AG04450 (cell line): ENCODE measurements around the gene ACYP2. TPM values are rescaled to one million over a fixed set of nuclear protein-coding genes. Genes with fewer than 3 reads are reported as not detected.

Experiments
- CTCF ChIA-PET: fragments of 300-600, 350-600 bp; formaldehyde crosslinking; extraction: SDS; loops from one replicate; lab custom pipeline; 2022; ENCODE audit warnings: antibody characterized with exemption, inconsistent platforms; lab: Charles Lee
- POLR2A ChIA-PET: fragments of 350-600 bp; formaldehyde crosslinking; extraction: SDS; loops from one replicate; lab custom pipeline; 2021; ENCODE audit warnings: antibody characterized with exemption, inconsistent platforms; lab: Yijun Ruan, JAX
- DNase-seq: peaks from one replicate; pipeline ENCODE4 v3.0.0-alpha.2; 2011; ENCODE audit warnings: low read depth, low spot score
- H3K27ac ChIP-seq: one replicate; pipeline ENCODE4 v1.5.1; 2012; ENCODE audit warnings: low read depth, low read length, control low read depth
- H3K27me3 ChIP-seq: one replicate; pipeline ENCODE4 v1.6.0; 2012; ENCODE audit warnings: low read length; ENCODE audit not compliant: control insufficient read depth, insufficient read depth
- H3K4me3 ChIP-seq: 2 replicates; pipeline ENCODE4 v1.5.1; 2011; ENCODE audit warnings: mild to moderate bottlenecking, low read depth, low read length, control low read depth
- H3K9me3 ChIP-seq: 2 replicates; pipeline ENCODE4 v1.5.1; 2012; ENCODE audit warnings: low read length; ENCODE audit not compliant: control insufficient read depth, insufficient read depth
- polyA plus RNA-seq: library from polyadenylated mRNA; depleted of rRNA; stranded (reverse); fragments of >200 nt; gene quantifications from 2 replicates; pipeline ENCODE4 v1.2.3, GENCODE V29; 2011
- TF ChIP-seq, protein P1 (sequence below): IDR thresholded peaks from 2 replicates; pipeline ENCODE4 v1.5.1; 2011; ENCODE audit warnings: low read depth, low read length, control low read depth, inconsistent platforms

The ACYP2 gene
- polyA plus RNA-seq, 1 experiment: 8.1 TPM

DNA sequence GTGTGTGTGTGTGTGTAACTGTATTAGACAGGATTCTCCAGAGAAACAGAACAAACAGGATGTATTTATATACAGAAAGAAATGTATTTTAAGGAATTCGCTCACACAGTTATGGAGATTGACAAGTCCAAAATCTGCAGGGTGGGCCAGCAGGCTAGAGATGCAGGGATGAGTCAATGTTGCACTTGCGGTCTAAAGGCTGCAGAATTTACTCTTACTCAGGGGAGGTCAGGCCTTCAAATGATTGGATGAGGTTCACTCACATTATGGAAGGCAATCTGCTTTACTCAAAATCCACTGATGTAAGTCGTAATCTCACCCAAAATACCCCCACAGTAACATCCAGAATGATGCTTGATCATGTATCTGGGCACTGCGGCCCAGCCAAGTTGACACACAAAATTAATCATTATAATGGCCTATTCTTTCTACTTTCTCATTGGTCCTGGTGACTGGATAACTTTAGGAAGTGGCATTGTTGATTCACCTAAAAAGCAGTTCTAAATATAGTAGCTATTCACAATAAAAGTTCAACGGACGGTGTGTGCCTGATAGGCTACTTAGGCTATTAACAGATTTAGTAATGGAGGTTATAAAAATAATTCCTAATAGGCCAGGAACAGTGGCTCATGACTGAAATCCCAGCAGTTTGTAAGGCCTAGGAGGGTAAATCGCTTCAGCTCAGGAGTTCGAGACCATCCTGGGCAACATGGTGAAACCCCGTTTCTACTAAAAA, 40.6 kb upstream of the ACYP2 start:
- H3K27me3 ChIP-seq: no peaks in the 10 kb centered on the region
- CTCF ChIA-PET: no interaction called here
- TF ChIP-seq, protein P1, sequence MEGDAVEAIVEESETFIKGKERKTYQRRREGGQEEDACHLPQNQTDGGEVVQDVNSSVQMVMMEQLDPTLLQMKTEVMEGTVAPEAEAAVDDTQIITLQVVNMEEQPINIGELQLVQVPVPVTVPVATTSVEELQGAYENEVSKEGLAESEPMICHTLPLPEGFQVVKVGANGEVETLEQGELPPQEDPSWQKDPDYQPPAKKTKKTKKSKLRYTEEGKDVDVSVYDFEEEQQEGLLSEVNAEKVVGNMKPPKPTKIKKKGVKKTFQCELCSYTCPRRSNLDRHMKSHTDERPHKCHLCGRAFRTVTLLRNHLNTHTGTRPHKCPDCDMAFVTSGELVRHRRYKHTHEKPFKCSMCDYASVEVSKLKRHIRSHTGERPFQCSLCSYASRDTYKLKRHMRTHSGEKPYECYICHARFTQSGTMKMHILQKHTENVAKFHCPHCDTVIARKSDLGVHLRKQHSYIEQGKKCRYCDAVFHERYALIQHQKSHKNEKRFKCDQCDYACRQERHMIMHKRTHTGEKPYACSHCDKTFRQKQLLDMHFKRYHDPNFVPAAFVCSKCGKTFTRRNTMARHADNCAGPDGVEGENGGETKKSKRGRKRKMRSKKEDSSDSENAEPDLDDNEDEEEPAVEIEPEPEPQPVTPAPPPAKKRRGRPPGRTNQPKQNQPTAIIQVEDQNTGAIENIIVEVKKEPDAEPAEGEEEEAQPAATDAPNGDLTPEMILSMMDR: no peak
- H3K27ac ChIP-seq: no peak overlapping the region
- POLR2A ChIA-PET: no interaction called here
- no peaks in the 10 kb centered on the region for H3K9me3 ChIP-seq
- H3K4me3 ChIP-seq: no peak overlapping the region
- DNase-seq: no peak

DNA sequence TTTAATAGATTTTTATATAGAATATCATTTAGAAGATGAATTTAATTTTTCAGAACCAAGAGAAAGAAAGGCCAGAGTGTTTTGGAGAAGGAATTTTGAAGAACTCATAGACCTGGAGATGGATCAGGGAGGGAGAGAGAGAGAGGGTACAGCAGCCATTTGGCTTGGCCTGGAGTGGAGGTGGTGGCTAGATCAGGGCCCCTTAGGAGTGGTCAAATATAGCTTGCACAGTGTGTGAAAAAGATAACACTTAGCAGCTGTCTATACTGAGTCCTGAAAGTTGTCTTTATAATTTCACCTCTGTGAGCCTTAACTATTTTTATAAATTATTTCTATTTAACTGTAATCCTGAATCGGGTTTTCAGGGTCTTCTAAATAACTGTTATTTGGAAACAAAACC, 38.8 kb upstream of the ACYP2 start:
- H3K9me3 ChIP-seq: no peaks in the 10 kb centered on the region
- no peaks in the 10 kb centered on the region for H3K27me3 ChIP-seq
- H3K27ac ChIP-seq: no peak overlapping the region
- POLR2A ChIA-PET: no interaction called here
- TF ChIP-seq, protein P1: no peak
- CTCF ChIA-PET: no interaction called here
- no peak for DNase-seq
- H3K4me3 ChIP-seq: no peak overlapping the region

DNA sequence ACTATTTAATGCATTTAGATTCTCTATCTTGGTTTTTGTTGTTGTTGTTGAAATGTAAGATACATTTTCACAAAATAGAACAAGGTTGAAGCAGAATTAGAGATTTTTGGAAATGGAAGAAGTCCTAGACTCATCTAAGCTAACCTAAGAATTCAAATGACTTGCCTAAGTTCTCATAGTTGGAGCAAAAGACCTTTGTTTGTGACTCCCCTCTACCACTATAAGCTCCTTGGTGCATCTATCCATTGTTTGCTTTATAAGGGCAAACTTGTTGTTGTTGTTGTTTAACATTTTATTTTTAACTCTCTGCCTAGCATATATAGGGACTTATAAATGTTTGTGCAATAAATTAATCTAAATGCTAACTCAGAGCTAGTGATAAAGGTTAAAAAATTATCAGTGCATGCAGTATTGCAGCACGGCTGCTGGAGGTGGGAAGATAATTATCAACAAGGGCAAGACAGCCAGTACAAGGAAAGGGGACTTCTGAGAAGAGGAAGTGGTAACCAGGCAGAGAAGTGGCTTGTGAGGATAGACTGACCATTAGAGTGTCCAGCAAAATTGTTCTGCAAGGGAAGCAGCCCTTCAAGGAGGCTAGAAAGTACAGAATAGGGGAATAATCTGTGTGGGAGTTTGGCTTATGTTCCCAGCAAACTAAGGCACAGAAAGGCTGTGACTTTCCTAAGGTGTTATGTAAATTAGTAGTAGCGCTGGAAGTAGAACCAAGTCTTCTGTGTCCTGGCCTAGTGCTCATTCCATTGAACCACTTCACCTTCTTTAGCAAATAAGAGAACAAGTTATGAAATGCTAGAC, 38.1 kb upstream of the ACYP2 start:
- Histone ChIP-seq H3K9me3 (no peaks in the 10 kb centered on the region), H3K4me3 (no peak overlapping the region), H3K27me3 (no peaks in the 10 kb centered on the region), H3K27ac (no peak overlapping the region)
- CTCF ChIA-PET: no interaction called here
- POLR2A ChIA-PET: no interaction called here
- TF ChIP-seq, protein P1: no peak
- DNase-seq: no peak

DNA sequence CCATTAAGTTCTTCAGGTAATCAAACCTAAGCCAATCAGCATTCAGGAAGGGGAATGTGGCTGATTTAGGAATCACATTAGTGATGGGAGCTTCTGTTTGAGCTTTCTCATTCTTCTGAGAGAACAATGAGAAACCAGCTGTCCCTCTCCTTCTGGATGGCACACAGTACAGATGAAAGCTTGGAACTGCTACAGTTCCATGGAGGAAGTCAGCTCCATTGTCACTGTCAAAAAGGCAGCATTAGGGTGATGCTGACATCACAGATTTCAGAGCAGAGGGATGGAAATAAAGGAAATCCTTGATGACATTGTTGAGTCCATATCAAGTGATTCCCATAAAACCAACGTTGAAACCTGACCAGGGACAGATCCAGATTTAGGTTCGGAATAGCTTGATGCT, 36.1 kb upstream of the ACYP2 start:
- H3K4me3 ChIP-seq: no peak overlapping the region
- no peaks in the 10 kb centered on the region for H3K27me3 ChIP-seq
- ChIA-PET CTCF (interaction anchor here (1.1 kb wide), 1 partner anchor 625 kb away, joined by 3 read pairs; no protein-coding TSS in a partner anchor), POLR2A (no interaction called here)
- TF ChIP-seq, protein P1: no peak
- no peaks in the 10 kb centered on the region for H3K9me3 ChIP-seq
- no peak for DNase-seq
- no peak overlapping the region for H3K27ac ChIP-seq

DNA sequence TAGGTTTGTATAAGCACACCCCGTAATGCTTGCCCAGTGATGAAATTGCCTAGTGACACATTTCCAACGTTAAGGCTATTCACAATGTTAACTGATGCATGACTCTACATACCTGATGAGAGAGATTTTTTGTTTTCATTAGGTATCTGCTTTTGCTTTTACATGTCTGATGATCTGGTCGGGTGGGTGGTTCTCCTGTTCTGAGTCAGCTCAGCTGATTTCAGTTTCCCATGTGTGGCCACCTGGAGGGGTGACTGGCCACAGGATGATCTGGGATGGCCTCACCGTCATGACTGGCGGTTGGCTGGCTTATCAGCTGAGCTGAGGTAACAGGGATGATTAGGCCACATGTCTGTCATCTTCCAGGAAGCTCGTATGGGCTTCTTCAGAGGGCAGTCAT, 33.8 kb upstream of the ACYP2 start:
- Histone ChIP-seq H3K27me3 (no peaks in the 10 kb centered on the region), H3K9me3 (no peaks in the 10 kb centered on the region), H3K4me3 (no peak overlapping the region), H3K27ac (no peak overlapping the region)
- no peak for DNase-seq
- CTCF ChIA-PET: interaction anchor here (1.3 kb wide), 1 partner anchor 25 kb away, joined by 3 read pairs; no protein-coding TSS in a partner anchor
- POLR2A ChIA-PET: interaction anchor here (1.2 kb wide), 1 partner anchor 11 kb away, joined by 4 read pairs; no protein-coding TSS in a partner anchor
- TF ChIP-seq, protein P1: no peak
